Stimulated activated CD4-positive, alpha-beta T cell treated with anti-CD3 and anti-CD28 coated beads, Interleukin-4, amount 100 ng/mL, for 4 hours (primary cell): ENCODE results near the gene LDAF1.
"Not testable (repeated sequence)": the region's sequence is repeated elsewhere in the genome, so short reads cannot be mapped to it uniquely, and the experiment has no call there.

ENCODE experiments used
- DNase-seq, 2 experiments: peaks; one replicate each; pipeline ENCODE4 v3.0.0-alpha.2; 2020

LDAF1 gene

GRCh38 chr16:21163576-21163975 lies 5.1 kb downstream of the LDAF1 start:
- DNase-seq: no peak

GRCh38 chr16:21164521-21165168 lies 6.2 kb downstream of the LDAF1 start:
- DNase-seq: no peak

- DNase-seq: no peak
Measured at GRCh38 chr16:21166561-21166961, 8.1 kb downstream of the LDAF1 start.

- no peak for DNase-seq
Measured at GRCh38 chr16:21167360-21167759, 8.9 kb downstream of the LDAF1 start.

GRCh38 chr16:21167929-21168602 lies 9.6 kb downstream of the LDAF1 start:
- DNase-seq: no peak

GRCh38 chr16:21169249-21169981 lies 10.9 kb downstream of the LDAF1 start:
- no peak for DNase-seq

GRCh38 chr16:21170116-21170515 lies 11.6 kb downstream of the LDAF1 start:
- DNase-seq: not testable (repeated sequence)

- DNase-seq: no peak
Measured at GRCh38 chr16:21172650-21173049, 14.2 kb downstream of the LDAF1 start.

- no peak for DNase-seq
Measured at GRCh38 chr16:21175397-21175796, 16.9 kb downstream of the LDAF1 start.

- DNase-seq: no peak
Measured at GRCh38 chr16:21179126-21179982, 20.9 kb downstream of the LDAF1 start.

GRCh38 chr16:21179983-21180365 lies 21.5 kb downstream of the LDAF1 start:
- DNase-seq: no peak

GRCh38 chr16:21183995-21184394 lies 25.5 kb downstream of the LDAF1 start:
- no peak for DNase-seq

- DNase-seq: peak in 1 of 2 experiments; percentile 6
Measured at GRCh38 chr16:21184834-21185233, 26.4 kb downstream of the LDAF1 start.

- DNase-seq: no peak
Measured at GRCh38 chr16:21185659-21186325, 27.3 kb downstream of the LDAF1 start.

- DNase-seq: no peak
Measured at GRCh38 chr16:21186326-21186691, 27.8 kb downstream of the LDAF1 start.

GRCh38 chr16:21189311-21189710 lies 30.8 kb downstream of the LDAF1 start:
- DNase-seq: no peak

GRCh38 chr16:21190013-21190412 lies 31.5 kb downstream of the LDAF1 start:
- no peak for DNase-seq

- DNase-seq: no peak
Measured at GRCh38 chr16:21190599-21190998, 32.1 kb downstream of the LDAF1 start.

- no peak for DNase-seq
Measured at GRCh38 chr16:21192991-21193390, 34.5 kb downstream of the LDAF1 start.

- no peak for DNase-seq
Measured at GRCh38 chr16:21194771-21195301, 36.4 kb downstream of the LDAF1 start.

GRCh38 chr16:21195330-21195729 lies 36.9 kb downstream of the LDAF1 start:
- DNase-seq: not testable (repeated sequence)

- no peak for DNase-seq
Measured at GRCh38 chr16:21197112-21197511, 38.6 kb downstream of the LDAF1 start.
